ENCODE data around the gene WIPF1.

- TF ChIP-seq CTCF (IDR thresholded peaks at IDR 0.05) = no peak
- TF ChIP-seq POLR2A (IDR thresholded peaks at IDR 0.05) = no peak
Measured at GRCh38 chr2:174617718-174618117, 20.1 kb upstream of the WIPF1 start.
